T-cell (primary cell): Measurements from ENCODE around the gene TMEM139. TPM values are rescaled to one million over a fixed set of nuclear protein-coding genes. Genes with fewer than 3 reads are reported as not detected.

ENCODE experiments used
- ATAC-seq, 4 experiments: fragments of 200-7000 bp in 3 of 4; fragments of 150-1000 bp in 1 of 4; cut with Tn5 transposase; replicated peaks in 1 of 4; 1 replicate in 3 of 4; 2 replicates in 1 of 4; pipeline ENCODE4 v1.10.0; 2021; ENCODE audit warnings: moderate library complexity in 3 of 4, mild to moderate bottlenecking in 2 of 4, moderate number of reproducible peaks in 1 of 4
- CTCF ChIA-PET, 2 donors: fragments of 300-600 bp; sonication (Branson Sonifier 250); formaldehyde crosslinking; loops; one replicate each; lab custom pipeline; 2022; ENCODE audit warnings: antibody characterized with exemption in 2 of 2; lab: Charles Lee
- POLR2A ChIA-PET, 2 donors: fragments of 300-600 bp; sonication (Branson Sonifier 250); formaldehyde crosslinking; loops; one replicate each; lab custom pipeline; 2022; ENCODE audit warnings: antibody characterized with exemption in 2 of 2; lab: Charles Lee
- DNase-seq, 35 experiments: peaks; one replicate each; pipeline versions ENCODE4 v3.0.0 to v3.0.0-alpha.2; 2013 to 2023
- H3K27ac ChIP-seq: one replicate; pipeline ENCODE4 v1.5.1; 2013; ENCODE audit warnings: low read length
- H3K27me3 ChIP-seq, 2 experiments: replicated peaks in 1 of 2; 1 replicate in 1 of 2; 2 replicates in 1 of 2; pipeline versions ENCODE4 v1.6.1 to v1.7.0; 2013; ENCODE audit warnings: low read length in 1 of 2, mixed read lengths in 1 of 2; ENCODE audit not compliant: control insufficient read depth in 2 of 2, insufficient read depth in 2 of 2; ENCODE audit errors: extremely low read depth in 1 of 2
- H3K36me3 ChIP-seq, 2 donors: 1 replicate in 1 of 2; 2 replicates in 1 of 2; pipeline versions ENCODE4 v1.6.1 to v1.7.0; 2013; ENCODE audit warnings: low read length in 1 of 2; ENCODE audit not compliant: control insufficient read depth in 2 of 2, insufficient read depth in 1 of 2; ENCODE audit errors: extremely low read depth in 1 of 2
- H3K4me1 ChIP-seq, 2 experiments: 1 replicate in 1 of 2; 2 replicates in 1 of 2; pipeline versions ENCODE4 v1.6.1 to v1.7.0; 2013; ENCODE audit warnings: low read length in 2 of 2, mixed read lengths in 1 of 2; ENCODE audit not compliant: insufficient read depth in 2 of 2, control insufficient read depth in 1 of 2; ENCODE audit errors: extremely low read depth in 1 of 2
- H3K4me3 ChIP-seq, 2 donors: 1 replicate in 1 of 2; 2 replicates in 1 of 2; pipeline versions ENCODE4 v1.5.1 to v1.7.0; 2013; ENCODE audit warnings: mild to moderate bottlenecking in 2 of 2, low read length in 1 of 2, moderate library complexity in 1 of 2; ENCODE audit not compliant: control insufficient read depth in 1 of 2; ENCODE audit errors: extremely low read depth in 1 of 2
- H3K9me3 ChIP-seq: 2 replicates; pipeline ENCODE4 v1.7.0; 2013
- H3K27ac Mint-ChIP-seq, 2 donors: one replicate each; pipeline ENCODE4 v1.8.0; 2020 to 2021; ENCODE audit warnings: mild to moderate bottlenecking in 2 of 2, mixed read lengths in 2 of 2
- H3K27me3 Mint-ChIP-seq, 2 donors: one replicate each; pipeline ENCODE4 v1.8.0; 2021 to 2022; ENCODE audit warnings: mixed read lengths in 2 of 2
- H3K36me3 Mint-ChIP-seq: one replicate; pipeline ENCODE4 v1.8.0; 2021; ENCODE audit warnings: mixed read lengths
- H3K4me1 Mint-ChIP-seq, 3 donors: one replicate each; pipeline ENCODE4 v1.8.0; 2020 to 2022; ENCODE audit warnings: mixed read lengths in 3 of 3, mild to moderate bottlenecking in 1 of 3
- H3K4me3 Mint-ChIP-seq, 3 donors: one replicate each; pipeline ENCODE4 v1.8.0; 2020 to 2022; ENCODE audit warnings: mild to moderate bottlenecking in 3 of 3, mixed read lengths in 3 of 3, moderate library complexity in 3 of 3
- H3K9me3 Mint-ChIP-seq, 3 donors: one replicate each; pipeline ENCODE4 v1.8.0; 2020 to 2022; ENCODE audit warnings: mixed read lengths in 3 of 3
- WGBS: methylation state at CpG from one replicate; pipeline ENCODE4 v1.1.5; 2013; ENCODE audit warnings: missing lambda C conversion rate; ENCODE audit not compliant: insufficient coverage; 5-methylcytosine and 5-hydroxymethylcytosine counted together
- total RNA-seq, 35 experiments: library from RNA in 6 of 35; stranded (reverse) in 6 of 35; fragments of 120-200 nt in 1 of 35; gene quantifications; one replicate each; pipeline versions ENCODE4 v1.2.1 to v1.2.4 and lab custom pipeline; 2013 to 2026

The TMEM139 gene
- total RNA-seq, 5 donors from 2014 or later (not counting 1 experiment from before 2014, with no cell fraction given): 0.66 to 1.6 (median 1.2) TPM; not detected in 1

DNA sequence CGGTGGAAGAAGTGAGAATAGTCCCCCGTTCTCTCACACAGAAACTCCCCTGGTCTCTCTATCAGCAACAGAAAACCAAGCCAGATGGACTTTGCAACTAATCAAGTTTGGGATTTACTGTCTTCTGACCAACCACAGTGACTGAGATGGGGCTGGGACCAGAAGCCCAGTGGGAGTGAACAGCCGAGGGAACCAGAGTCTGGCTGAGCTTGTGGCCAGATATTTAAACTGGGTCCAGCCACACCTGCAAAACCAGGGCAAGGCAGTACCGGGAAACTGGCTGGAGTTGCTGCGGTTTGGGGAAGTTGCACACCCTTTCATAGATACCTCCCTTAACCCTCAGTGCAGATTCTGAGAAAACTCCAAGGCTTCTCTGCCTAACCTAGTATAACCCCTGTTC is 15.5 kb upstream of the TMEM139 start:
- H3K9me3 Mint-ChIP-seq: no peaks in the 10 kb centered on the region
- DNase-seq: no peak
- H3K27me3 Mint-ChIP-seq: no peaks in the 10 kb centered on the region
- Histone ChIP-seq H3K4me3 (no peak overlapping the region), H3K4me1 (peaks cover 7 to 14% of the 10 kb centered on the region in 2 experiments), H3K9me3 (no peaks in the 10 kb centered on the region), H3K27me3 (no peaks in the 10 kb centered on the region), H3K27ac (no peak overlapping the region), H3K36me3 (peaks cover 2 to 40% of the 10 kb centered on the region in 2 donors)
- ATAC-seq: no peak
- peaks cover 33 to 52% (median 37%) of the 10 kb centered on the region in 3 donors for H3K4me1 Mint-ChIP-seq
- peak overlapping the region; percentile 40 to 65 for H3K27ac Mint-ChIP-seq
- ChIA-PET CTCF (interaction anchor here in 1 of 2 donors (0.6 kb wide), 1 partner anchor 858 kb away, joined by 3 read pairs; no protein-coding TSS in a partner anchor), POLR2A (interaction anchor here in 1 of 2 donors (1.4 kb wide), 1 partner anchor 30 kb away, joined by 3 read pairs; no protein-coding TSS in a partner anchor)
- peaks cover 46% of the 10 kb centered on the region for H3K36me3 Mint-ChIP-seq
- 73% methylated on average over 5 of the region's 5 CpGs for WGBS
- no peak overlapping the region for H3K4me3 Mint-ChIP-seq

GRCh38 chr7:143271240-143271639 is 13.5 kb upstream of the TMEM139 start:
- Mint-ChIP-seq H3K36me3 (peaks cover 33% of the 10 kb centered on the region), H3K4me1 (peaks cover 14 to 35% (median 17%) of the 10 kb centered on the region in 3 donors), H3K27ac (peak overlapping the region in 1 of 2 donors; percentile 71), H3K4me3 (no peak overlapping the region), H3K27me3 (no peaks in the 10 kb centered on the region), H3K9me3 (no peaks in the 10 kb centered on the region)
- ATAC-seq (no peak), DNase-seq (no peak)
- Histone ChIP-seq H3K4me1 (no peaks in the 10 kb centered on the region), H3K4me3 (no peak overlapping the region), H3K36me3 (peaks cover 2 to 31% of the 10 kb centered on the region in 2 donors), H3K27me3 (no peaks in the 10 kb centered on the region), H3K27ac (no peak overlapping the region), H3K9me3 (no peaks in the 10 kb centered on the region)
- POLR2A ChIA-PET: interaction anchor here in 1 of 2 donors (0.7 kb wide), 2 partner anchors 10 to 136 kb away, joined by 3 to 5 read pairs; no protein-coding TSS in a partner anchor
- no CpG with 5 or more reads among the region's 1 CpG for WGBS
- CTCF ChIA-PET: interaction anchor here (1.0 to 1.2 kb wide), 2 partner anchors 30 to 43 kb away, joined by 3 read pairs; no protein-coding TSS in a partner anchor

DNA sequence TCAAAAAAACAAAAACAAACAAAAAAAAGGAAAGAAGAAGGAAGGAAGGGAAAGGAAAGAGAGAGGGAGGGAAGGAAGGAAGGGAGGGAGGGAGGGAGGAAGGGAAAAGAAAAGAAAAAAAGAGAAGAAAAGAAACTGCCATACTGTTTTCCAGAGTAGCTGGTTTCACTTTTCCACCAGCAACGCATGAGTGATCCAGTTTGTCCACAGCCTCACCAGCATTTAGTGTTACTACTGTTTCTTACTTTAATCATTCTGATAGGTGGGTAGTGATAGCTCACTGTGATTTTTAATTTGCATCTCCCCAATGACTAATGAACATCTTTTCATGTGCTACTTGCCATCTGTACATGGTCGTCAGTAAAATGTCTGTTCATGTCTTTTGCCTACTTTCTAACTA is 11.9 kb upstream of the TMEM139 start:
- no CpG with 5 or more reads among the region's 2 CpGs for WGBS
- DNase-seq: no peak
- H3K36me3 Mint-ChIP-seq: peaks cover 27% of the 10 kb centered on the region
- CTCF ChIA-PET: interaction anchor here (0.6 to 0.8 kb wide), 2 partner anchors 24 to 849 kb away, joined by 3 read pairs; no protein-coding TSS in a partner anchor
- H3K9me3 Mint-ChIP-seq: no peaks in the 10 kb centered on the region
- Histone ChIP-seq H3K27me3 (no peaks in the 10 kb centered on the region), H3K4me3 (no peak overlapping the region), H3K4me1 (no peaks in the 10 kb centered on the region), H3K9me3 (no peaks in the 10 kb centered on the region), H3K27ac (no peak overlapping the region), H3K36me3 (peaks cover 2 to 19% of the 10 kb centered on the region in 2 donors)
- ATAC-seq: no peak
- POLR2A ChIA-PET: interaction anchor here in 1 of 2 donors (0.6 kb wide), 1 partner anchor 14 kb away, joined by 3 read pairs; no protein-coding TSS in a partner anchor
- H3K4me1 Mint-ChIP-seq: peaks cover 5 to 24% (median 8%) of the 10 kb centered on the region in 3 donors
- no peak overlapping the region for H3K4me3 Mint-ChIP-seq
- no peaks in the 10 kb centered on the region for H3K27me3 Mint-ChIP-seq
- peak overlapping the region in 1 of 2 donors; percentile 73 for H3K27ac Mint-ChIP-seq

- ChIA-PET POLR2A (interaction anchor here (0.6 to 0.9 kb wide), 3 partner anchors 16 to 90 kb away, joined by 3 to 7 read pairs (median 5); partner anchors contain the start of gene GSTK1 (in 1 of the 2)), CTCF (interaction anchor here (0.6 to 2.1 kb wide), 15 partner anchors 15 to 471 kb away, joined by 3 to 11 read pairs (median 4); partner anchors contain the start of gene GSTK1 (in 1 of the 2))
- Mint-ChIP-seq H3K9me3 (no peaks in the 10 kb centered on the region), H3K36me3 (no peaks in the 10 kb centered on the region), H3K27me3 (no peaks in the 10 kb centered on the region), H3K4me1 (peaks cover 37 to 41% (median 39%) of the 10 kb centered on the region in 3 donors), H3K4me3 (peak overlapping the region; percentile 32 to 74 (median 68)), H3K27ac (peak overlapping the region; percentile 82 to 94)
- DNase-seq (peak in 2 of 35 experiments; percentile 3 to 59), ATAC-seq (peak; percentile 51 to 88 (median 60))
- Histone ChIP-seq H3K4me1 (peaks cover 18 to 22% of the 10 kb centered on the region in 2 experiments), H3K9me3 (no peaks in the 10 kb centered on the region), H3K27ac (peak overlapping the region; percentile 78), H3K36me3 (no peaks in the 10 kb centered on the region), H3K4me3 (peak overlapping the region in 1 of 2 donors; percentile 25), H3K27me3 (no peaks in the 10 kb centered on the region)
- WGBS: 0% methylated on average over 1 of the region's 8 CpGs
Measured at GRCh38 chr7:143279186-143280098, 5.3 kb upstream of the TMEM139 start.

DNA sequence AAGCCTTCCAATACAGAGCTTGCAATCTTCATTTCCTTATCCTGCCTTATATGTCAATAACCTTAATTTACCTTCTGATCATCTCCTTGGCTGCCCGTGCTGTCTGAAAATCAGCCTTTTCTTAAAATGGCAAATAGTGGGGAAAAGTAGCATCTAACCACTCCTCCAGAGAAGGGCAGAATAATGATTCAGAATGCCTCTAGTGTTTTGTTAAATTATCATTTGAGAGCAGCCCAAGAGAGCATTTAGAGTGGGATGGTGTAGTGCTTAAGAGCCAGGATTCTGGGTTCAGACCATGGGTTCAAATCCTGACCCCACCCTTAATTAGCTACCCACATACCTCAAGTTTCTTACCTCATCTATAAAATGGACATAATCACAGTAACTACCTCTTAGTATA is 4.6 kb upstream of the TMEM139 start:
- DNase-seq: no peak

More for the DNA sequence above, 4.6 kb upstream of the TMEM139 start:
- no peaks in the 10 kb centered on the region for H3K36me3 ChIP-seq
- peaks cover 18 to 22% of the 10 kb centered on the region in 2 experiments for H3K4me1 ChIP-seq
- ATAC-seq: peak in 3 of 4 experiments; percentile 23 to 40 (median 25)
- peak overlapping the region in 1 of 2 donors; percentile 25 for H3K4me3 ChIP-seq
- no peaks in the 10 kb centered on the region for H3K36me3 Mint-ChIP-seq
- peaks cover 41 to 43% (median 41%) of the 10 kb centered on the region in 3 donors for H3K4me1 Mint-ChIP-seq
- no CpG with 5 or more reads among the region's 1 CpG for WGBS
- H3K9me3 Mint-ChIP-seq: no peaks in the 10 kb centered on the region
- ChIA-PET POLR2A (interaction anchor here (0.6 to 0.9 kb wide), 2 partner anchors 17 to 90 kb away, joined by 5 to 7 read pairs; partner anchors contain the start of gene GSTK1 (in 1 of the 2)), CTCF (interaction anchor here (0.6 to 2.1 kb wide), 12 partner anchors 16 to 472 kb away, joined by 3 to 11 read pairs (median 4); partner anchors contain the start of gene GSTK1 (in 1 of the 2))
- no peaks in the 10 kb centered on the region for H3K9me3 ChIP-seq
- peak overlapping the region; percentile 82 to 94 for H3K27ac Mint-ChIP-seq
- H3K27me3 ChIP-seq: no peaks in the 10 kb centered on the region
- H3K4me3 Mint-ChIP-seq: peak overlapping the region; percentile 32 to 74 (median 68)
- peak overlapping the region; percentile 78 for H3K27ac ChIP-seq
- H3K27me3 Mint-ChIP-seq: no peaks in the 10 kb centered on the region
